GM21825 (cell line): ENCODE data around the gene TFR2.

ENCODE experiments used
- ATAC-seq: cut with Tn5 transposase; IDR thresholded peaks from one replicate; pipeline ENCODE4 v1.9.1; 2021; ENCODE audit warnings: mild to moderate bottlenecking, moderate library complexity; ENCODE audit not compliant: unreplicated experiment

TFR2 gene

DNA sequence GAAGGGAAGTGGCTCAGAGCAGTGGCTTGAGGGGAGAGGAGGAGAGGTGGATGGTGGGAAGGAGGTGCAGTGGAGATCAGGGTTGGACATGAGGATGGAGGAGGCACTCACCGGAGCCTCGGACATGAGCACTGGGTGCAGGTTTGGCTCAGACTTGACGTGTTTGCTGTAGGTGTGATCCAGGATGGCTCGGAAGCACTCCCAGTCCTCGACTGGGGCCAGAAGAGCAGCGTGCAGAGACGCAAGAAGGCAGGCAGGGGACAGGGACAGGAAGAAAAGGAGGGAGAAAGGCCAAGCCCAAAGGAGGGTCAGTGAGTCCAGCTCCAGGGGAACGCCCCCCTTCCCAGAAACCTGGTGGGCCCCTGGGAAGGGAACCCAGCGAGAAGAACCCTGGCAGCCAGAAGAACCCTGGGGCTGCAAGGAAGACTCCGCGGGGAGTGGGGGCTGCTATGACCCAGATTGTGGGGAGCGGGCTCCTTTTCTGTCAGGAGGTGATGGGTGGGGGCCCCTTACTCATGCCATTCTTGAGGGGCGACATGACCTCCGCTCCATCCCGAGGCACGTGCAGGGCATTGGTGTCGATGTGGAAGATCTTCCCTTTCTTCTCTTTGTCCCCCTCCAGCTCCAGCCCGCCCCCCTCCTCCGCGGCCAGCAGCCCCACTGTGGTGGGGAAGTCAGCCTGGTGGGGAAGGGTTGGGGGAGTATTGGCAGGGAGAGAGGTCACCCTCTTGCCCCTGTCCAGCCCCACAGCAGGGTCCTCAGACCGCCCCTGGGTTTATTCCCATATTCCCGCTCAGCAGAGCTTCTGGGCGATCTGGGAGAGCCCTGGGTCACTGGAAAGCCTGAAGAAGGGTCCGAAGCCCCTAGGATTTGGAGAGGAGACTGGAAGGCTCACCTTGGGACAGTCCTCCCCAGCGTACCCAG is 13.8 kb upstream of the TFR2 start:
- ATAC-seq, result no peak

GRCh38 chr7:100649826-100650565 is 8.6 kb upstream of the TFR2 start:
- ATAC-seq, result no peak

GRCh38 chr7:100642534-100642907 is 1.2 kb upstream of the TFR2 start:
- ATAC-seq, result peak; percentile 63

- no peak for ATAC-seq
Observed at GRCh38 chr7:100641860-100642533, 645 bp upstream of the TFR2 start.

GRCh38 chr7:100640517-100641440 is 573 bp downstream of the TFR2 start:
- ATAC-seq, result no peak

DNA sequence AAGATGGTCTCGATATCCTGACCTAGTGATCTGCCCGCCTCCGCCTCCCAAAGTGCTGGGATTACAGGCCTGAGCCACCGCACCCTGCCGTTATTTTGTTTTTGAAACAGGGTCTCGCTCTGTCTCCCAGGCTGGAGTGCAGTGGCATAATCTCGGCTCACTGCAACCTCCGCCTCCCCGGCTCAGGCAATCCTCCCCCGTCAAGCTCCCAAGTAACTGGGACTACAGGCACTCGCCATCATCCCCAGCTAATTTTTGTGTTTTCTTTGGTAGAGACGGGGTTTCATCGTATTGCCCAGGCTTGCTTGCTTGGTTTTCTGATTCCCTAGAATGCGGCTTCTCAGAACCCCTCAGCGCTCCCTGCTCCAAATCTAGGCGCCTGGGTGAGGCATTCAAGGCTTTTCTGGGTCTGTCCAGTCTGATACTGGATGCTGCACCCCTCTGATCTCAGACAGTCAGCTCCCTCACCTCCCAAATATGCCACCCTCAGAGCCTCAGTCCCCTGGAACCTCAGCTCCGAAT is 1.3 kb downstream of the TFR2 start:
- ATAC-seq, result no peak

- peak; percentile 67 for ATAC-seq
Observed at GRCh38 chr7:100632951-100633717, 8.2 kb downstream of the TFR2 start.

- no peak for ATAC-seq
Observed at GRCh38 chr7:100630066-100630465, 11.3 kb downstream of the TFR2 start.

- ATAC-seq, result no peak
Observed at GRCh38 chr7:100629117-100629716, 12.1 kb downstream of the TFR2 start.

DNA sequence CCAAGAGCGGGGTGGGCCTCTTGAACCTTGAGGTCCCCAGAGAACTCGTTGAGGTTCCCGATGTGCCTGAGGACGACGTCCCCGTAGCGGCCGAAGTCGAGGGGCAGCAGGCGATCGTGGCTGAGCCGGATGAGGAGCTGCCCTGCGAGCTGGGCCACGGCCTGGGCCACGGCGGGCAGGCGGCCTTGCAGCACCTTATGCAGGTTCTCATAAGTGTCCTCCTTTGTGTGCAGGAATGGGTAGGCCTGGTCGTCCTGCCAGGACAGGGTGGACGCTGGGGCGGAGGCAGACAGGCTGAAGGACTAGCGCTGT is 14.2 kb downstream of the TFR2 start:
- ATAC-seq, result no peak

- ATAC-seq, result peak; percentile 76
Observed at GRCh38 chr7:100626530-100627237, 14.7 kb downstream of the TFR2 start.

DNA sequence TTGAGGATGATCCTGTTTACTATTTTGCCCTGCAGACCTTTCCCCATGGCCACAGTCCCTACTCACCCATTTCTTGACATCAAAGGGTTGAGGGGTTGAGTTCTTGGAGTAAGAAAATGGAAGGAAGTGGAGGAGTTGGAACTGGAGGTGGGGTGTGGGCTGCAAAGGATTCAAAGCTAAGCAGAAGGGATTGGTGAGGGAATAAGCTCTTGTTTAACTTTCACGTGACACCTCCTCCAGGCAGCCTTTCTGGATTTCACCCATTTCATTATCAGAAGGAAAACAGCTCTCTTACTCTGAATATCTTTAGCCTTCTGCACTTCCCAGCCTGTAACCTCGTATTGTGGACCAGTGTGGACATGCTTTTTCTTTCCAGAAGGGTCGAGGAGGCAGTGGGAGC is 15.3 kb downstream of the TFR2 start:
- ATAC-seq, result no peak

DNA sequence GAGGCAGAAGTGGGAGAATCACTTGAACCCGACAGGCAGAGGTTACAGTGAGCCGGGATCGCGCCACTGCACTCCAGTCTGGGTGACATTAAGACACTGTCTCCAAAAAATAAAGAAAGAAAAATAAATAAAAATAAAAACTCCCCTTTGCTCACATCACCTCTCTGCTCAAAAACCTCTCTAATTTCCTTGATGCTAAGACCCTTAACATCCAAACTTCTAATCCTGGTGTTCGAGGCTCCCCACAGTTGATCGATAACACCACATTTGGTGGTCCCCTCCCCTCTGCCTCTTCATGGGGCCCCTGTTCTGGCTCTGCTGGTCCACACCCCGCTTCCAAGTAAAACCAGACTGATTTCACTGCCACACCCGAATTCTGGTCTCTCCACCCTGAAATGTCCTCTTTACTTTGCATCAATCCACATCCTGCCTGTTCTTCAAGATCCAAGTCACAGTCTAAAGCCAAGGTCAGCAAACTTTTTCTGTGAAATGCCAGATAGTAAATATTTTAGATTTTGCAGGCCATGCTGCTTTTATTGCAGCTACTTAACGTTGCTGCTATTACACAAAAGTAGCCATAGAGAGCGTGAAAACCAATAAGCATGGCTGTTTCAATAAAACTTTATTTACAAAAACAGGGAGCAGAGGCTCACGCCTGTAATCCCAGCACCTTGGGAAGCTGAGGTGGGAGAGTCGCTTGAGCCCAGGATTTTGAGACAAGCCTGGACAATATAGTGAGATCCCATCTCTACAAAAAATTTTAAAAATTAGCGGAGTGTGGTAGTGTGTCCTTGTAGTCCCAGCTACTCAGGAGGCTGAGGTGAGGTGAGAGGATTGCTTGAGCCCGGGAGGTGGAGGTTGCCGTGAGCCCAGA is 17.2 kb downstream of the TFR2 start:
- no peak for ATAC-seq

DNA sequence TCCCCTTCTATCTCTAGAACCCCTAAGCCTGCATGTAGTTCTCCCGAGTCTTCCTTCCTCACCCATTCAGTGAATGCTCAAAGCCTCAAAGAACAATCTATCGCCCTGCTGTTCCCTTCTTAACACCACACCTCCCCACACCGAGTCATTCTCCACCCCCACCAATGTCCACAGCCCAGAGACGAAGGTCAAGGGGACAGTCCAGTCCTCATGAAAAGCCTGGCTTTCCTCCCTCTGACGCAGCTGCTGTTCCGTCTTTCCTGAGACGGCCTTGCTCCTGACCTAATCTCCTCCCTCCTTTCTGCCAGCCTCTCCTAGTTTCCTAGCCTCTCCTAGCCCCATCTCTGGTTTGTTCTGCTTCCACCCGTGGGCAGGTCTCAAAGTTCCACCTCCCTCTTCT is 19.8 kb downstream of the TFR2 start:
- no peak for ATAC-seq

DNA sequence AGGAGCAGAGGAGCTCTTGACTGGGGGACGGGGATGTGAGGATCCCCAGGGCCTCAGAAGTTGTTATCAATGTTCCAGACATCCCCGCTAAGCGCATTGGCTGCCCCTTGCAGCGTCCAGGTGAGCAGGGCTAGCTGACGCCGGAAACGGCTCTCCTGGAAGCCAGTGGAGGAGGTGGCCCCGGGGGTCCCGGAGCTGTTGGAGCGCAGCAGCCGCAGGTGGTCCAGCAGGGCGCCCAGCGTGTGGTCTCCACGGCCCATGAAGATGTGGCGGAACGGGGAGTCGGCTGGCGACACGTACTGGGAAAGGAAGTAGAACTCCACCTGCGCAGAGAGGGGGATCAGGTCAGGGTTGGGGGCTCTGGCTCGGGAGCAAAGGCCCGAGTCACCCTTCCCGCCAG is 20.5 kb downstream of the TFR2 start:
- ATAC-seq, result no peak

DNA sequence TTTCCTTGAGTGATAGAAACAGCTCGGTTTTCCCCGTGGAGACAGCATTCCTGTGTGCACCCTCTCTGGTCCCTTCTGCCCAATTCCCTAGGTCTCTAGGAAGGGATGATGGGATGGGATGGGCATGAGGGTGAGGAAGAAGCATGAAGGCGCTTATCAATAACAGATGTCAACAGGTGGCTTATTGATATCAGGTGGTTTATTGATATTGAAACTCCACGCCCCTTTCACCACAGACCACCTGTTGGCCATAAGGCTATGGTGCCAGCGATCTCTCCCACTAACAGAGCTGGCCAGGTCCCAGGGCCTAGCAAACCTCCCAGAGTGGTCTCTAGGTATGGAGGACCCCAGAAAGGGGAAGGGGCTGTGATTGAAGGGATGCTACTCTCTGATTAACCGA is 21.1 kb downstream of the TFR2 start:
- no peak for ATAC-seq

DNA sequence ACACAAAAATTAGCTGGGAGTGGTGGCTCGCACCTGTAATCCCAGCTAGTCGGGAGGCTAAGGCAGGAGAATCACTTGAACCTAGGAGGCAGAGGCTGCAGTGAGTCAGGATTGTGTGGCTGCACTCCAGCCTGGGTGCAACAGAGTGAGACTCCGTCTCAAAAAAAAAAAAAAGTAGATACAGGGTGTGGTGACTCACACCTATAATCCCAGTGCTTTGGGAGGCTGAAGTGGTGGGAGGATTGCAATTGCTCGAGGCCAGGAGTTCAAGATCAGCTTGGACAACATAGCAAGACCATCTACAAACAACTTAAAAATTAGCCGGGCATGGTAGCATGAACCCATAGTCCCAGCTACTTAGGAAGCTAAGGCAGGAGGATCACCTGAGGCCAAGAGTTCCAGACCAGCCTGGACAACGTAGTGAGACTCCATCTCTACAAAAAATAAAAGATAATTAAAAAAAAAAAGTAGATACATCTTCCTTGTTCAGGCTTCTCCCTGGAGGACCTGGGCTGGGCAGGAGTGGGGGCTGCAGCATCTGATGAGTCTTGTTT is 27.0 kb downstream of the TFR2 start:
- ATAC-seq, result no peak
